NCI-H2029 (cell line): ENCODE results near the gene SLC25A34.

ENCODE experiments used
- DNase-seq: peaks from one replicate; lab custom pipeline; 2025; lab: John Stamatoyannopoulos, UW

SLC25A34 gene

GRCh38 chr1:15714406-15715136 lies 21.5 kb upstream of the SLC25A34 start:
- DNase-seq: no peak

- DNase-seq: peak; percentile 78
These were observed 18.5 kb upstream of the SLC25A34 start for GRCh38 chr1:15717418-15718125.

GRCh38 chr1:15718199-15718601 lies 17.9 kb upstream of the SLC25A34 start:
- peak; percentile 48 for DNase-seq

GRCh38 chr1:15719381-15720120 lies 16.5 kb upstream of the SLC25A34 start:
- DNase-seq: no peak

GRCh38 chr1:15720861-15721260 lies 15.2 kb upstream of the SLC25A34 start:
- no peak for DNase-seq

- DNase-seq: no peak
These were observed 13.6 kb upstream of the SLC25A34 start for GRCh38 chr1:15722411-15722810.

GRCh38 chr1:15722836-15723532 lies 13.1 kb upstream of the SLC25A34 start:
- DNase-seq: no peak

- no peak for DNase-seq
These were observed 12.3 kb upstream of the SLC25A34 start for GRCh38 chr1:15723631-15724246.

- no peak for DNase-seq
These were observed 10.8 kb upstream of the SLC25A34 start for GRCh38 chr1:15724949-15725880.

GRCh38 chr1:15726508-15726907 lies 9.6 kb upstream of the SLC25A34 start:
- DNase-seq: no peak

- no peak for DNase-seq
These were observed 9.0 kb upstream of the SLC25A34 start for GRCh38 chr1:15727021-15727420.

- DNase-seq: no peak
These were observed 8.6 kb upstream of the SLC25A34 start for GRCh38 chr1:15727424-15727823.

GRCh38 chr1:15727866-15728534 lies 8.1 kb upstream of the SLC25A34 start:
- DNase-seq: no peak

GRCh38 chr1:15728937-15729657 lies 7.0 kb upstream of the SLC25A34 start:
- no peak for DNase-seq

GRCh38 chr1:15730423-15730822 lies 5.6 kb upstream of the SLC25A34 start:
- DNase-seq: no peak

- DNase-seq: no peak
These were observed 5.1 kb upstream of the SLC25A34 start for GRCh38 chr1:15730936-15731335.

- DNase-seq: no peak
These were observed 4.0 kb upstream of the SLC25A34 start for GRCh38 chr1:15731735-15732685.

GRCh38 chr1:15732686-15733081 lies 3.4 kb upstream of the SLC25A34 start:
- DNase-seq: no peak
